ENCODE data around the gene EFHC1. TPM values are rescaled to one million over a fixed set of nuclear protein-coding genes. Genes with fewer than 3 reads are reported as not detected.

EFHC1 gene
- total RNA-seq, 1 experiment from 2014 or later: 15.5 TPM

DNA sequence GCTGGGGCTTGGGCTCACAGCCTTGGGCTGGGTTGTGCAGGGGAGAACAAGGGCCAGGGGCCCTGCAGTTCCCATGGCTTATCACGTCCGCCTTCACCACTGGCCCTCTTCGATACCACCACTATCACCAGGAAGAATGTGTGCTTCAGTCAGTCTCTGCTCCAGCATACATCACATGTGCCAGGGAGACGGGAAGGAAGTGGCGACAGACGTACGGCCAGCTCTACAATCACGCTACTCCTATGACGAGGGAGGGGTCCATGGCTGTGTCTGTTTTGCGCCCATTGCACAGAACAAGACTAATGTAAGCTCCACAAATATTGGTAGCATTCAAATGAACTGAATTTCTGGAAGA is 84.6 kb downstream of the EFHC1 start:
- H3K4me3 Mint-ChIP-seq: no peak overlapping the region
- H3K27ac Mint-ChIP-seq: peak overlapping the region; percentile 50; the same call in 1 of the 2 replicates
- peaks cover 38% of the 10 kb centered on the region for H3K36me3 Mint-ChIP-seq
- H3K27me3 Mint-ChIP-seq (ENCODE audit: low read depth): no peaks in the 10 kb centered on the region
- DNase-seq (ENCODE audit: low spot score) (no peak), ATAC-seq (no peak)
- ChIA-PET POLR2A (no interaction called here), CTCF (interaction anchor here (1.1 to 1.3 kb wide), 2 partner anchors 23 to 70 kb away, joined by 3 to 4 read pairs; no protein-coding TSS in a partner anchor)
- H3K4me1 Mint-ChIP-seq: peaks cover 14% of the 10 kb centered on the region
- TF ChIP-seq, protein P1, sequence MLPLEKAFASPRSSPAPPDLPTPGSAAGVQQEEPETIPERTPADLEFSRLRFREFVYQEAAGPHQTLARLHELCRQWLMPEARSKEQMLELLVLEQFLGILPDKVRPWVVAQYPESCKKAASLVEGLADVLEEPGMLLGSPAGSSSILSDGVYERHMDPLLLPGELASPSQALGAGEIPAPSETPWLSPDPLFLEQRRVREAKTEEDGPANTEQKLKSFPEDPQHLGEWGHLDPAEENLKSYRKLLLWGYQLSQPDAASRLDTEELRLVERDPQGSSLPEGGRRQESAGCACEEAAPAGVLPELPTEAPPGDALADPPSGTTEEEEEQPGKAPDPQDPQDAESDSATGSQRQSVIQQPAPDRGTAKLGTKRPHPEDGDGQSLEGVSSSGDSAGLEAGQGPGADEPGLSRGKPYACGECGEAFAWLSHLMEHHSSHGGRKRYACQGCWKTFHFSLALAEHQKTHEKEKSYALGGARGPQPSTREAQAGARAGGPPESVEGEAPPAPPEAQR (CRISPR knock-in tag; IDR thresholded peaks at IDR 0.05): no peak
- TF ChIP-seq FOXP4 (CRISPR knock-in tag; IDR thresholded peaks at IDR 0.05): no peak
- no peaks in the 10 kb centered on the region for H3K9me3 Mint-ChIP-seq

DNA sequence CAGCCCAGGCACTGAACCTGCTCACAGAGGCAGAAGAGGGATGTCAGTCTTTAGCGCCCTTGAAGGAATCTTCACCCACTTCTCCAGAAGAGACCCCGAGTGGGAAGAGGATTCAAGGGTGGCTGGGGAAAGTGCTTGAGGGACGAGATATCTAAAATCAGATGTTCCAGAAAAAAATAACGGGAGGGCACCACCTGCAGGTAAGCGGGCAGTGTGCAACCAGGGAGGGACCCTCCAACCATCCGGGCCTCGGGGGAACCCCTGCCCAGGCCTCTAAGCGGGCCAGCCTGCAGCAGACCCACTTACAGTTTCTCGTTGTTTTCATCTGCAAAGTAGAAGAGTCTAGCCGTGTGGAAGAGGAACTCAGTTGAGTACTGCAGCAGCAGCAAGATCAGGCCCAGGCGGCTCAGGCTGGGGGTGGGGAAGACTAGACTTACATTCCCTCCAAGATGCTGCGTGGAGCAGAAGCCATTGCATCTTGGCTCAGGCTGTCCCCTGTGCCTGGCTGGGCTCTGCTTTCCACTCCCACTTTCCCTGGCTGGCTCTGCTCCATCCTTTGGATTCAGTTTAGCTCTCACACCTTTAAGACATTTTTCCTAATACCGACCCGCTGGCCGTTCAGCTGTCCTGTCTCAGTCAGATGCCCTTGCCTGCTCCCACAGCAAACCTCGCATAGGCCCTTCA is 85.7 kb downstream of the EFHC1 start:
- Mint-ChIP-seq H3K9me3 (no peaks in the 10 kb centered on the region), H3K4me3 (no peak overlapping the region), H3K4me1 (peaks cover 22% of the 10 kb centered on the region), H3K27ac (no peak overlapping the region), H3K36me3 (peaks cover 43% of the 10 kb centered on the region), H3K27me3 (ENCODE audit: low read depth) (no peaks in the 10 kb centered on the region)
- ATAC-seq (peak; percentile 25), DNase-seq (ENCODE audit: low spot score) (no peak)
- ChIA-PET POLR2A (no interaction called here), CTCF (interaction anchor here (0.7 to 0.9 kb wide), 2 partner anchors 9 to 87 kb away, joined by 3 to 4 read pairs; no protein-coding TSS in a partner anchor)
- TF ChIP-seq NFATC4 (CRISPR knock-in tag; IDR thresholded peaks at IDR 0.05) (no peak), ZBTB43 (CRISPR knock-in tag; IDR thresholded peaks at IDR 0.05) (no peak), SOX15 (CRISPR knock-in tag; IDR thresholded peaks at IDR 0.05) (no peak), GRHL2 (CRISPR knock-in tag; IDR thresholded peaks at IDR 0.05; ENCODE audit: insufficient replicate concordance, severe bottlenecking) (no peak), IRF2 (CRISPR knock-in tag; IDR thresholded peaks at IDR 0.05; ENCODE audit: borderline replicate concordance, low read depth) (no peak), PRDM15 (CRISPR knock-in tag; IDR thresholded peaks at IDR 0.05) (no peak), ATF6 (CRISPR knock-in tag; IDR thresholded peaks at IDR 0.05) (no peak), ATF1 (CRISPR knock-in tag; IDR thresholded peaks at IDR 0.05) (no peak), ETV6 (CRISPR knock-in tag; IDR thresholded peaks at IDR 0.05) (no peak), MLX (CRISPR knock-in tag; IDR thresholded peaks at IDR 0.05) (no peak), ZNF281 (CRISPR knock-in tag; IDR thresholded peaks at IDR 0.05) (no peak), ZMAT4 (CRISPR knock-in tag; IDR thresholded peaks at IDR 0.05) (no peak), CREM (CRISPR knock-in tag; IDR thresholded peaks at IDR 0.05) (no peak), EMX1 (CRISPR knock-in tag; IDR thresholded peaks at IDR 0.05) (no peak), RORB (CRISPR knock-in tag; IDR thresholded peaks at IDR 0.05) (no peak), MXD4 (CRISPR knock-in tag; IDR thresholded peaks at IDR 0.05; ENCODE audit: borderline replicate concordance) (no peak), NR3C1 (CRISPR knock-in tag; conservative IDR thresholded peaks at IDR 0.05; ENCODE audit: low read depth) (no peak)
- TF ChIP-seq, protein P2, sequence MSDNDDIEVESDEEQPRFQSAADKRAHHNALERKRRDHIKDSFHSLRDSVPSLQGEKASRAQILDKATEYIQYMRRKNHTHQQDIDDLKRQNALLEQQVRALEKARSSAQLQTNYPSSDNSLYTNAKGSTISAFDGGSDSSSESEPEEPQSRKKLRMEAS (CRISPR knock-in tag; IDR thresholded peaks at IDR 0.05): no peak

All from WTC11 (cell line).